Ramos (cell line): ENCODE data around the gene ACVR2B.

Source experiments
- in situ Hi-C: fragments of 300-500 bp; cut with MboI; formaldehyde crosslinking; loops from one replicate; pipeline ENCODE4 v1.14.3; 2022; ENCODE audit warnings: low sequenced_read_pairs; ENCODE audit not compliant: unreplicated experiment

Gene ACVR2B

GRCh38 chr3:38479431-38480092 lies 25.9 kb downstream of the ACVR2B start:
- in situ Hi-C loops = loop anchor here (5.0 to 10.0 kb wide), 2 partner anchors 135 to 362 kb away; partner anchors contain the start of gene XYLB

DNA sequence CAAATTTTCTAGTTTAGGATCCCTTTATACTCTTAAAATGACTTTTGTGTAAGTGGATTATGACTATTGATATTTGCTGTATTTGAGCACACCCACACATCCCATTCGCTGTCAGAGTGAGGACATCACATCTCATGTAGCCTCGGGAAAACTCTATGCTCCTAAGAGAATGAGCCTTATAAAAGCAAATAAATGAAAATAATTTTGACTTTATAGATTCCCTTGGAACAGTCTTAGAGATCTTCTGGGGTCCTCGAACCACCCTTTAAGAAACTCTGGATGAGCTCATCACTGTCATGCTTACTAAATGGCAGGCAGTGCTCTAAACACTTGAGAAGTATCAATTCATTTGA lies 26.4 kb downstream of the ACVR2B start:
- in situ Hi-C loops = loop anchor here (5.0 kb wide), 1 partner anchor 363 kb away; no protein-coding TSS in a partner anchor

GRCh38 chr3:38480930-38481329 lies 27.2 kb downstream of the ACVR2B start:
- in situ Hi-C loops = loop anchor here (5.0 kb wide), 1 partner anchor 364 kb away; no protein-coding TSS in a partner anchor

GRCh38 chr3:38482951-38483350 lies 29.3 kb downstream of the ACVR2B start:
- in situ Hi-C loops = loop anchor here (5.0 kb wide), 1 partner anchor 366 kb away; no protein-coding TSS in a partner anchor

- in situ Hi-C loops = no loop called here
Observed at GRCh38 chr3:38487323-38487722, 33.6 kb downstream of the ACVR2B start.

DNA sequence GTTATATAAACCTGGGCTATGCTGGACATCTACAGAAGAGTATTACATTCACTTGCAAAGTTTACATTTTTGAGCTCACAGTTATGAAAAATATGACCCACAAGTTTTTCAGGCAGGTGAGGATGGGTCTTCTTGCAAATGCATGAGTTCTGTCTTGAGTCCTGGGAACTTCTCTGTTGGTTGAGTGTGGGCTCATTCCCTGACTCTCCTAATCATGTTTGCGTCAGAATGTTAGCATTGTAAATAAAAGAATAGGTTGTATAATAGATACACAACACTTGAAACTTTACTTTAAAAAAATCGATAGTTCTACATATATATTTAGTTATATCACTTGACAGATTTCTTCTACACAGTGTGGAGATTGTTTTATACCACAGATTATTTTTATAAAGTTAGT lies 35.3 kb downstream of the ACVR2B start:
- in situ Hi-C loops = no loop called here

DNA sequence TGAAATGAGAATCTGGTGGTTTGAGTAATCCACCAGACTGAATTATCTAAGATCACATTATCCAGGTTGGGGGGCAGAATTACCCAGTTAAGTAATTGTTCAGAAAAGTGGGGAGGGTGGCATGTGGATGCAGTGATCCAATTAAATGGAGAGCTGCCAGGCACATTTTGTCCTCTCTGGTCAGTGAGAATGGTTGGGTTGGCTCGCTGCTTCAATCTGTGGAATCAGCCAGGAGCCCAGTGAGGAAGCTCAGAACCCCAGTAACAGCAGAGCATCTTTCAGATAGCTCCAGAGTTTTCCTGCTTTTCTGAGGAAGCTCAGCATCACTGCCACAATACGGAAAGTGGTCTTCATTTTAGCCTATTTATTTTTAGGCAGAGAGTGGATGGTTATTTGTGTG lies 36.1 kb downstream of the ACVR2B start:
- in situ Hi-C loops = no loop called here

DNA sequence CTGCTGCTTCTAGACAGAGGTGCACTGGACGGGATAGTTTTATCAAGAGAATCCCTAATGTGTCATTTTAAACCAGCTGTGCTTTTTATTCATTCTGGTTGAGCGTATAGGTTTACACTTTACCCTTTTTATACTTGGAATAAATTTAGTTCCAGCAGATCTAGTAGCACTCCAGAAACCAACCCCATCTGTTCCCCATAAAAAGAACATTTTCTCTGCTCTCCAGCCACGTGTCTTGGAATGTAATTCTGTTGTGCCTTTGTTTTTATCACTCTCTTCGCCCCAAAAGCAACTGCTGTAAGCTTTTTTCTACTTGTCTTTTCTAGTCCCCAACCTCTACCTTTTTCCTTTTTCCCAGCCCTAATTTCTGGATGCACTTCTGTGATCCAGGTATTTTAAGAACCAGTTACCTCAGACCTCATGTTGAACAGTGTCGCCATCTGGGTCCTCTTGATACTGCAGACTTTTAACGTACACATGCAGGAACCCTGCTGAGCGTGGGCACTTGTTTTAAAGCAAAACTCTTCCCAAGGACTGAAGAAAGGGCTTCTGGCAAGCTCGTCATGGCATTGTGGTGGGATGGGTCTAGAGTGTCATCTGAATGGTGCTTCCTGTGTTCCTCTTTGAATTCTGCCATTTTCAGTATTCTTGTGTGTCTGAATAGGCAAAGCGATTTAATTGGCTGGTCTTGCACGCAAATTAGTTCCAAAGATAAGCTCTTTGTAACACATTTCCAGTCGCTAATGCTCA lies 36.8 kb downstream of the ACVR2B start:
- in situ Hi-C loops = no loop called here

DNA sequence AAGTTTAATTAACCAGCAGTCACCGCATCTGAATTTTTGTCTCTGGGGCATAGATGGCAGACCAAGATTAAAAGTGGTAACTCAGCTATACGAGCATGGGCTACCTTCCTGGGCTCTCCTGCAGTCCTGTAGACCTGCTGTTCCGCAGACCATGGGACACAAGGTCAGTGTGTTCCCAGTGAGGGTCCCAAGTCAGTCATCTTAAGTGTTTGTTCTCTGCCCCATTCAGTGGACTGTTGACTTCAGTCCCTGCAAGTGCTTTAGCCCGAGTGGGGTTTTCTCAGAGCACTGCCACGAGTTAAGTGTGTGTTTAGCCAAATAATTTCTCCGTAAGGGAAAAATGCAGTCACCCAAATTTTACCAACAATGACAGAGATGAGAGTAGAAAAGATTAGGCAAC lies 37.5 kb downstream of the ACVR2B start:
- in situ Hi-C loops = no loop called here

GRCh38 chr3:38493031-38493430 lies 39.3 kb downstream of the ACVR2B start:
- in situ Hi-C loops = no loop called here

- in situ Hi-C loops = no loop called here
Observed at GRCh38 chr3:38496131-38496910, 42.6 kb downstream of the ACVR2B start, which contains the start of gene EXOG. Gene EXOG (plus strand): TSS chr3:38496340. CDS start chr3:38496368, 28 bp downstream.

DNA sequence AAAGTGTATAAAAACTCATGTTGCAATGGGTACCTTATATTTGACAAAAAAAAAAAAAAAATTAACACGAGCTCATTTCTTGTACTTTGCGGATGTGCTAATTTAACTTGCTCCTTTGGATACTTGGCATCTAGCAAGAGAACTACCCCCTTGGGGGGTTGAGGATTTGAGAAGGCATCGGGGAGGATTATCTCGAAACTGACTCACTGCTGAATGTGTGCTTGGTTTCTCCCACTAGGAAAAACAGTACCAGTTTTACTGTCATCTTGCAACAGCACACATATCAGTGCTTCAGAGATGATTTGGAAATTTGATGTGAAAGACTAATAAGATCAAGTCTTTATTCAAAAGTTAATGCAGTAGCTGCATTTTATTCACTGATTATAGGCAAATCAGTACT lies 43.3 kb downstream of the ACVR2B start:
- in situ Hi-C loops = no loop called here

DNA sequence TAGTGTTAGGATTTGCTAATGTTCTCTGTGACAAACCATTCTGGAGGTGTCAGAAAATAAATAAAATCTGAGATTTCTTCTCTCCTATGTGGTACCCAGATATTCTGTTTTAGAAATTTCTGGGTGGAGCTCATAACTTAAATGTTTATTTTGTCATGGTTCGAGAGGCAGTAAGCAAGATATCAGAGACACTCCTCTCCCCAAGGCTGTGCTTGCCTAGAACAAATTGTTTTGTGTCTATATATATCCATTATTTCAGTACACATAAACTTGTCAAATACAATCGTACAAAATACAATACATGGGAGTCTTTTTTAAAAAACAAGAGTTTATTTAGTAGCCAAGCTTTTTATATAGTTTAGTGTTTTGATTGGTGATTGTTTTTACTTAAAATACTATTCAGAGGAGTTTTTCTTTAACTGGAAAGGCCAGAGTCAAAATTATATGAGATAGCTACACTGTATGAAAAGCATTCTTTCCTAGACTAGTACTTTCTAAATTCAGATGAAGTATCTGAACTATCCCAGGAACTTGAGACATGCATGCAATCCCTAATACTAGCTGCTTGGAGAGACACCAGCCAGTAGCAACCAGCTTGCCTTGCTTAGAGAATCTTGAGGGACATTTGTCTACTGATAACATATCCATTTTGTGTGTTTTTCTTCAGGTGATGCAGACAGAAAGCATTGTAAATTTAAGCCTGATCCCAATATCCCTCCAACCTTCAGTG lies 47.2 kb downstream of the ACVR2B start:
- in situ Hi-C loops = no loop called here

DNA sequence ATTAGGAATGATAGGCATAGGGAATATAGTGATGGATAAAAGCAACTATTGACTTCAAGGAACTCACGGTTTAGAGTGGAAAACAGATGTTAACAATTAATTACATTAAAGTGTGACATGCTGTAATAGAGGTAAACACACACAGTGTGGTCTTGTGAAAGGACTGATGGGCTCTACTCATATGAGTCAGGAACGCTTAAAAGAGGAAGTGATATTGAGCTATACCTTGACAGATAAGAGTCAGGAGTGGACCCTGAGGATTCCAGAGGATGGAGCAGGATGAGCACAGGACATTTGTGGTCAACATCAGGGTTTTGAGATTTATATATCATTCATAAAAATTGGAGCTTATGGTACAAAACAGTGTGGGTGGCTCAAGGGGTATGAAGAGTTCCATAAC lies 53.4 kb downstream of the ACVR2B start:
- in situ Hi-C loops = no loop called here

GRCh38 chr3:38509732-38510131 lies 56.0 kb downstream of the ACVR2B start:
- in situ Hi-C loops = no loop called here

- in situ Hi-C loops = no loop called here
Observed at GRCh38 chr3:38510631-38511030, 56.9 kb downstream of the ACVR2B start.

DNA sequence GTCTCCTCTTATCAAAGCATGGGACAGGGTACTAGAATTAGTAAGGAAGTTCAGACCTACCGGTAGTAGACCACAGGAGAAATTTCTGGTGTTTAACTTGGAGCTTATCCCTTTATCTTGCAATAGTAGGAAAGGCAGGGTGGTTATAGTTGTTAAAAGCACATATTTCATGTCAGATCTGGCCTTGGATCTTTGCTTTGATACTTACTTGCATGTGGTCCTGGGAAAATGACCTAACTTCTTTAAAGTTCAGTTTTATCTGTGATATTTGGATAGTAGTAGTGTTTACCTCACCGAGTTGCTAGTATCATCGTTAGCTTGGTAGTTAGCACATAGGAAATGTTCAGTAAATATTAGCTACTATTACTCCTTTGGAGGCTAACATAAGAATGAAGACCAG lies 57.9 kb downstream of the ACVR2B start:
- in situ Hi-C loops = no loop called here

DNA sequence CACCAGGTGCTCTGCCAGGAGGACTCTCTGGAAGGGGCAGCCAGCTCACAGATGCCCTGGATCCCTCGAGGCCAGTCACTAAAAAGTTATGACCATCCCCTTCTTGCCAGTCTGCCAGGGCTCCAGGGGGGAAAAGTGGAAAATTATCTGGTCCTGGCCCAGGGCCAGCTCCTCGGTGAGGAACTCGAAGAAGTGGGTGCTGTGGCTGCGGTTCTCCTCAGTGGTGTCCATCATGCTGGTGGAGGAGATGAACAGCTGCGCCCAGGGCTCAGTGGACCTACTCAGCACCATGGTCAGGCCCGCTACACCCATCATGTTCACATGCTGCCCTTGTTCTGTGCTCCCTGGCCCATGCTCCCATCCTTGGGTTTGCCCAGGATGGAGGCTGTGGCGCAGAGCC lies 61.7 kb downstream of the ACVR2B start:
- in situ Hi-C loops = no loop called here

DNA sequence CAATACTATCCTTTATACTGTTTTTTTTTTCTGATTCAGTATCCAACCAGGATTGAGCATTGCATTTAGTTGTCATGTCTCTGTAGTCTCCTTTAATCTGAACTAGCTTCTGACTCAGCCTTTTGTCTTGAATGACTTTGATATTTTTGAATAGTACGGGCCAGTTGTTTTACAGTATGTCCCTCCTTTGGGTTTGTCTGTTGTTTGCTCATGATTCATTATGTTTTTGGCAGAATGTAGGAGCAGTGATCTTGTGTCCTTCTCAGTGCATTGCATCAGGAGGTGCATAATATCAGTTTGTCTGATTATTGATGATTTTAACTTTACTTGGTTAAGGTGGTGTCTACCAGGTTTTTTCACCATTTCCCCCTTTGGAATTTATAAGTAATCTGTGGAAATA lies 63.0 kb downstream of the ACVR2B start:
- in situ Hi-C loops = no loop called here

GRCh38 chr3:38519000-38519399 lies 65.3 kb downstream of the ACVR2B start:
- in situ Hi-C loops = no loop called here
